Ramos (cell line): ENCODE data around the gene PRPSAP1.

Experiments used
- in situ Hi-C: fragments of 300-500 bp; cut with MboI; formaldehyde crosslinking; loops from one replicate; pipeline ENCODE4 v1.14.3; 2022; ENCODE audit warnings: low sequenced_read_pairs; ENCODE audit not compliant: unreplicated experiment

The PRPSAP1 gene

DNA sequence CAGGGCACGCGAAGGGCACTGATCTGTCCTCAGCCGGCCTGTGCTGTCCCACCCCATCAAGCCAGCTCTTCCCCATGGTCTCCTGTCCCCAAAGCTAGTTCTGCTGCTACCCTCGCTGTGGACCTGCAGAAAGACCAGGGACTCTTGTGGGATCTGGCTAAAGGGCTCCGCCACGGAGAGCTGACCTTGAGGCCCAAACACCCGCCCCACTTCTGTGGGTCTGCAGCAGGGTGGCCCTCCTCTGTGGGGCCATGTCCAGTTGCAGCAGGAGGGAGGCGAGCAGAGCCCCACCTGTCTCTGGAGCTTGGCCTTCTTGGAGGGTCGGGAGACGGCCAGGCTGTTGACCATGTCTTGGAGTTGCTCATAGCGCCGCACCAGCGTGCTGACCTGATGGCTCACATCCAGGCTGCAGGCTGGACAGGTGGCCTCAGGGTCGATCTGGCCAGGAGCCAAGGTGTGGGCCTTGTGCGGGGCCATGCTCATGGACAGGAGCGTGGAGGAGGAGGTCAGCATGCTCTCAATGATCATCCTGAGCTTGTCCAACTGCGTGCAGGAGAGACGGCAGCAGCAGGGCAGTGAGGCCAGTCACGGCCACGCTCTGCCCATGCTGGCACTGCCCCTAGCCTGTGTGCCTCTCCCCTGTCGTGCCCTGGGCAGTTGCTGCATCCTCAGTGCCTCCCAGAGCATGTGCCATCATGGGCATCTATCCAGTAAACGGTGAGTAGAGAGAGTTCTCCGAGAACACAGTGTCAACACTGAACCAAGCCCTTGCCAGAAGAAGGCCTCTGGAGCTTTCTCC is 71.9 kb downstream of the PRPSAP1 start:
- in situ Hi-C loops, result no loop called here

DNA sequence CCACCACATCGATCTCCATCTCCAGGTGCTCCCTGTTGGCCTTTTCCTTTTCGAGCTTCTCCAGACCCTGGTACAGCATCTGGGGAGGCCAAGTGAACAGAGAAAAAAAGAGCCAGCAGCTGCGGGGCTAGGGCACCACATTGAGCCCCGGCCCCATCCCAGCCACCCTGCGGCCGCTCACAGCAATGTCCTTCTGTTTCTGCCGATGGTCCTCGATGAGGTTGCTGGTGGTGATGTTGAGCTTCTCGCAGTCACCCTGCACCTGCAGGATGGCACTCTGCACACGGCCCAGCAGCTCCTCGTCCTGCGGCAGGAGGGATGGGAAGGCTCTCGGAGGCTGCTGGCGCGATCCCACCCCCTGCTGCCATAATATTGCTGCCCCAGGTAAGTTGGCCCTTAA is 73.1 kb downstream of the PRPSAP1 start:
- in situ Hi-C loops, result no loop called here

DNA sequence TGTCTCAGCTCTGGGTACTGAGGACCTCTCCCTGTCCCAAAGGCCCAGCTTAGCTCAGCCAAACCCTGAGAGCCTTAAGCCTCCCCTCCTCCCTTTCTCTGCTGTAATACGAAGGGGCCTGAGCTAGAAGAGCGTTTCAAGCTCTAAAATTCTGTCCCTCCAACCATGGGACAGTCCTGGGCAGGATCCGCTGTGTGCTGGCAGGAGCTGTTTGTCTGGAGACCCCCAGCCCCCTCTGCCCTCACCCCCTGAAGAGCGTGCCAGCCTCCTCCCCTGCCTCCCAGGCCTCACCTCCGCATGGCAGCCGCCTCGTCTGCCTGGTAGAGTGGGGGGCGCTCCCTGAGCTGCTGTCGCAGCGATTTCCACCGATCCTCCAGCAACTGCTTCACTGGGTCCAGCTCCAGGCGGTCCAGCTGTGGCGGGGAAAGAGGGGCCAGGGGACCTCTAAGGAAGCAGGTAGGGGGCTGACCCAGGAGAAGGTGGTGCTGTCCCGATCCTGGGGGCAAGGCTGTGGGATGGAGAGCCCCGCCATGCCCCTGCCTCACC is 73.9 kb downstream of the PRPSAP1 start:
- in situ Hi-C loops, result no loop called here

DNA sequence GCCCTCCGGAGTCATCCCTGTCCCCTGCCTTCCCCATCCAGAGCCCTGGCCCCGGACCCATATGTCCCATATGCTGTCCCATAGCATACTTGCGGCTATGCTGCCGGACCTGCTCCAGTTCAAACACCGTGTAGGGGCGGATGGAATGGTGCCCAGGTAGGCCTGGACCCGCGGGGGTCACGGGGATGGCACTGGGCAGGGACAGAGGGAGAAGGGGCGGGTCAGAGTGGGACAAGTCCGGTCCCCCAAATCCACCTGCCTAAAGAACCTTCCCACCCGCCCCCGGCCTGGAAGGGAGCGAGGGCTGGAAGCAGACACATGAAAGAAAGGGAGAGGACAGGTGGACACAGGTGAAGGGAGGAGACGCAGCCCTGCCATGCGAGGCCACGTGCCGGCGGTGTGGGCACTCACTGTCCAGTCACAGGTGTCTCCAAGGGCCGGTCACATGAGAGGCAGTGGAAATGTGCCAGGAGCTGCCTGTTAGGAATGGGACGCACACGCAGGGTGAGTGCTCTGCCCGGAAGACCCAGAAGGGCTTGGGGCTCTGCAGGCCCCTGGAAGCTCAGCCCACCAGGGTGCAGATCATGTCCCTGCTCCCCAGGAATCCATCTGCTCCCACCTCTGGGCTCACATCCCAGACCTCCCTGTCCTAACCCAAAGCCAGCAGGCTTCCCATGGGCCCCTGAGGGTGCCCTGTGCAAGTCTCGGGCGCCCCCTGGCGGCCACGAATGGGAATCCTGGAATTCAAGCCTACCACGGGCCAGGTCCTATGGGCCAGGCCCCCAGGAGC is 74.6 kb downstream of the PRPSAP1 start:
- in situ Hi-C loops, result no loop called here

DNA sequence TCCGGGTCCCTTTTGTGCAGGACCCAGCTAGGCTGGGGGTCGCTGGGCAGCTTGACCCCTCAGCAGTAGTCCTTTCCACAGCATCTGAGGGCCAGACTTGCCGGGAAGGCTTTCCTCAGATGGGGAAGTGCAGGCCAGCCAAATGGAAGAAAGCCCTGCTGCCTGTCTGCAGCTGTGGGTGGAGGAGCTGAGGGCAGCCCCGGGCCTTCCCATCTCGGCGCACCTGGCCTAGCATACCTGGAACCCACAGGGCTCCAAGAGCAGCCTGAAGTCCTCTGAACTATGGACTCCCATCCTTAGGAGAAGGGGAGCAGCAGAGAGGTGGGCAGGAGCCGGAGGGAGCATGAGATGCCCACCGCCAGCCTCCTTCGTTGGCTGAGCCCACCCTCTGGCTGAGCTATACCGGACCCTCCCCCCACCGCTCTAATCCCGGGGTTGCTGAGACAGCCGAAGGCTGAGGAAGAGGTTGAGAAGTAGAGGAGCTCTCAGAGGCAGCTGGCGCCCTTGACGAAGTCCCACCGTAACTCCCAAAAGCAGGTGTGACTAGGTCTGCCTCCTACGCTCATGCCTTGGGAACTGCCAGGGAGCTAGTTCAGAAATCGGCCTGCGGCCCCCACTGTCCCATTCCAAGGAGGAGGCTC is 75.3 kb downstream of the PRPSAP1 start:
- in situ Hi-C loops, result no loop called here

DNA sequence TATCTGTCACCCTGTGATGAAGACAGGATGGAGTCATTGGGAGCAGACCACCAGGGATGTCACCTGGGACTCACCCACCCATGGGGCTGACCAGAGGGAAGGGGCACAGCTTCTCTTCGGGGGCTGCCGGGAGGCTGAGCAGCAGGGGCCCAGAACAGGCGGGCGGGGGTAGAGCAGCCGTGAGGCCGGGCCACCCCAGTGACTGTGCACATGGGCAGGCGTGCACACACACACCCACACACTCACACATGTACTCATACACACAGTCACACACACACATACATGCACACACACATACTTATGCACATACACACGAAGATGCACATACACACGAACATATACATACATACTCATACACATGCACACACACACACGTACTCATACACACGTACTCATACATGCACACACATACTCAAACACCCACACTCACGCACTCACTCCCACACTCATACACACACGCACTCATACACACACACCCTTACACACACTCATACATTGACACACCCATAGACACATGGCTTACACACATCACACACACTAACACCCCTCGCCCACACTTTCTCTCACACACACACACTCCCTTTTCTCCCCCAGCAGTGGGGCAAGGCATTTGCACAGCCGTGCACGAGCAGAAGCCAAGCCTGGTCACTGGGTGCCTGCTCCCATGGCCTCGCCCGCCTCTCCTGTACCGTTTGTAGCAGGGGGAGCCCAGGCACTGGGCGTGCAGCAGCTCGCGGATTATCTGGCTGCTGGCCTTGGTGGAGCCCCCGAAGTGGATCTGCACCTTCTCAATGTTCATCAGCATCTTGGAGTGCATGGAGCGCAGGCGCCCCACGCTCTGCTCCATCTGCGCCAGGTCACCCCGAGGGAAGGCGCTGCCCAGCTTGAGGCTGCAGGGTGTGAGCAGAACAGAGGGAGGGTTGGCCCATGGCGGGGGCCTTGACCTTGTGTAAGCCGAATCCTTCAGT is 76.1 kb downstream of the PRPSAP1 start:
- in situ Hi-C loops, result no loop called here

DNA sequence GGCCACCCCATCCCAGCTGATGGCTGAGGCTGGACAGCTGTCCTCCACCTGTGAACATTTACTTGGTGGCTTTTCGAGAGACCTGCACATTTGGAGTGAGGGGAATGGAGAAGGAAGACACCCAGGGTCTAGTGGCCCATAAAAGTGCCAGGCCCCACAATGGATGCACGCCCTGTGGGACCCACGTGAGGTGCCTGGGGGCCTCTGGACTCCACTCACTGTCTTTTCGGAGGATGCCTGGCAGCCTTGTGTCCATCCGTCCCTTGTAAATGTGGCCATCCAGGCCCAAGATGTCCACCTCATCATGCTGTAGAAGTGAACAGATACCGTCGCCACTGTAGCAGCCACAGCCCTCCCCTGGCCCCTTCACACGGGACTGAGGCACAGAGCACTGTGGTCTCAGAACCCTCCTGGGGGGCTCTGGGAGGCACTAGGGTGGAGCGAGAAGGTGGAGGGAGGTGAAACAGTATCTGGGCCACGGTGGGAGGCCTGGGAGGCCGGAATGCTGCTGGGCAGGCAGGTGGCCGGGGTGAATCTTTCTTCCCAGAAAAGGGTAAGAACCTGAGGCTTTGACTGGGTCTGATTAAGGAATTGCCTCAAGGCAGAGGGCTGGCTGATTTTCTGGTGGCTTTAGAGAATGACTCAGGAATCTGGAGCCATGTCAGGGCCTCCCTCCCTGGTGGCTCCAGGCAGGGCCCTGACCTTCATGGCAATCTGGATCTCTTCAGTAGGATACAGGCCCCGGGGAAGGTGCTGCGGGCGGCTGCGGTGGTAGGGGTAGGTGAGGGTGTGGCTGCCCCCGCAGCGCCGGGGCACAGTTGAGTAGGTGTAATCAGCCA is 77.0 kb downstream of the PRPSAP1 start:
- in situ Hi-C loops, result no loop called here

DNA sequence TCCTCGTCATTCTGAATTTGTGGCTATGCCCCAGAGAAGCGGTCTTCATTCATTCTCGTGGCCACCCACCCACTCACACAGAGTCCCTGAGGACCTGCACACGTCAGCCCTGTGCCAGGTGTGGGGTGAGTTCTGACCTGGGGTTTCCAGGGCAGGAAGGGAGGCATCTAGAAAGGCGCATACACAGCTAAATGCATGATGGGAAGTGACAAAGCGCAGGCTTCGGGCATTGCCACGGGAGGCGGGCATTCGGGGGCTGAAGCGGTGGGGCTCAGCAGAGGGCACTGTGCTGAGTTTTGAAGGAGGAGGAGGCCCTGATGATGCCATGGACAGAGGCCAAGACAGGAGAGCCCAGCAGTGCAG is 77.7 kb downstream of the PRPSAP1 start:
- in situ Hi-C loops, result no loop called here

DNA sequence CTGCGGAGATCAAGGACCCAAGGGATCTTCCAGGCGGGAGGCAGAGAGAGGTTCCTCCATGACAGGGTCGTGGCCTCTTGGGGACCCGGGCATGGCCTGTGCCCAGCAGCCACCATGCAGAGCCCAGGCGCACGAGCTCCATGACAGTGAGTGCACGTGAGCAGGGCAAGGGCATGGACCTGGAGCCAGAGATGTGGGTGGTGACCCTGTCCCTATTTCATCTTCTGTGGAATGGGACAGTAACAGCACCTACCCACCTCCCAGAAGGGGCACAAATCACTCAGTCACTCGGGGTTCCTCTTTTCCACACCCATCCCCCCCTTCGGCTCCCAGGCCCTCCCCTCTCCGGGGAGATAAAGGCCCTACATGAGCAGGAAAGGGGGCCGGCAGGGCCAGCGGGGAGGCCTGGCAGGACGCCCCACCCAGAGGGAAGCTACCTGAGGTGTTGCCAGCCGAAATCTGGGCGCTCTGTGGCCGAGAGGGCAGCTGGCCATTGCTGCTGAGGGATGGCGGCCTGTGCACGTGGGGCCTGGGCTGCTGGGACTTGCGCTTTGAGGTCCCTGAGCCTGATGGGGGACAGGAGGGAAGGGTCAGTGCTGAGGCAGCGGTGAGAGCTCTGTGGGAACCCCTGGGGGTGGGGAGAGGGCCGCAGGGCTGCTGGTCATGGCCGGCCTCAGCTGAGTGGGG is 78.2 kb downstream of the PRPSAP1 start:
- in situ Hi-C loops, result no loop called here

DNA sequence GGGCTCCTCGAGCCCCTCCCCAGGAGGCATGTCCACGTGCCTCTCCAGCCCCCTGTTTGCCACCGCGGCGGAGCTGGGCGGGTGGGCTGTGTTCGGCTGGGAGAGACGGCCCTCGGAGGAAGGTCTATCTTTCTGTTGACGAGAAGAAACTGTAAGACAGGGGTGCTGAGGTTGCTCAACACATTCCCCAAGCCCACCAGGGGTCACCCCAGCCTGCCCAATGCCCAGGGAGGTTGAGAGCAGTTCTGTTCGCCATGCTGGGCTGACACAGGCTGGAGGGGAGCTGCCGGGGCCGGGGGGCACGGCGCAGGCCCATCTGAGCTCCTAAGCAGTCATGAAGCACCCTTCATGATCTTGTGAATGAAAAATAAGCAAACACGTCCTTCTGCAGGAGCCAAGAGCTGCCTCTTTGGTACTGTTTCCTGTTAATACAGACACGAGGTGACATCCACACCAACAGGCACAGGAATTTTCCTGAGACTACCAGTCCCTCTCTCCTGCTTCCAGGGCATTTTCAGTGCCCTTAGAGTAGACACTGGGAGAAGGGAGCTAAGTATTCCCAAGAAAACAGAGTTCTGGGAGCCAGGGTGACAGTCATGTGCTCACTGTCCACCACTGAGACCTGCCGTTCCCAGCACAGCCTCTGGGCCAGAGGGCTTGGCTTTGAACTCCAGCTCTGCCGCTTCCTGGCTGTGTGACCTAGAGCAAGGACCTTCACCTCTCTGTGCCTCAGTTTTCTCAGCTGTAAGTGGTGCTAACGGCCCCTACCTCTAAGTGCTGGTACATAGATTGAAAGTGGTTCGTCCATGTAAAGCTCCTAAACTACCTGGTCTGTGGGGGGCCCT is 79.4 kb downstream of the PRPSAP1 start:
- in situ Hi-C loops, result no loop called here

DNA sequence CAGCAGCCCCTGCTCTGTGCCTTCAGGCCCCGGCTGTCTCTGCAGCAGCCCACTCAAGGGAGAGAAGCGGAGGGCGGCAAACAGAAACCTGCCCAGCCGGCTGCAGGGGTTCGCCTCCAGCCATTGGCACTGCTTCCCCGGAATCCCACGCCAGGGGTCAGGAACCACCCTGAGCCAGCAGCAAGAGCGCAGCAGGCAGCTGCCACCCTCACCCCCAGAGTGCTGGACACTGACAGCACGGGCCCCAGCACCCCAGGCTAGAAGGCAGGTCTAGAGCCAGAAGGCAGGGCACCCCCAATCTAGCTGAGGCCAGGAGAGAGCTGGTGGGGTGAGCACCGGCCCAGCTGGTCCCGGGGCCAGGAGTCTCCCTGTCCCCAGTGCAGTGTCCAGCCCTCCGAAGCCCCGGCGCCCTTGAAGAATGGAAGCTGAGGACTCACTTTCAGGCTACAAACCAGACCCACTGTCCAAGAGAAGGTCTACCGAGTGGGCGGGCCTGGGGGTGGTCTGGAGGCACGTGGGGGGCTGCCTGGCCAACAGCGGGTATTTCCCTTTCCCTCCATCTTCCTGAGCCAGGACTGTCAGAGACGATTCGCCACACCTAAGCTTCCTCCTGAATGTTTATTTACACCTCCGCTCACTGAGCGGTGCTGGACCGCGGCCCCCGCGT is 80.1 kb downstream of the PRPSAP1 start:
- in situ Hi-C loops, result no loop called here

DNA sequence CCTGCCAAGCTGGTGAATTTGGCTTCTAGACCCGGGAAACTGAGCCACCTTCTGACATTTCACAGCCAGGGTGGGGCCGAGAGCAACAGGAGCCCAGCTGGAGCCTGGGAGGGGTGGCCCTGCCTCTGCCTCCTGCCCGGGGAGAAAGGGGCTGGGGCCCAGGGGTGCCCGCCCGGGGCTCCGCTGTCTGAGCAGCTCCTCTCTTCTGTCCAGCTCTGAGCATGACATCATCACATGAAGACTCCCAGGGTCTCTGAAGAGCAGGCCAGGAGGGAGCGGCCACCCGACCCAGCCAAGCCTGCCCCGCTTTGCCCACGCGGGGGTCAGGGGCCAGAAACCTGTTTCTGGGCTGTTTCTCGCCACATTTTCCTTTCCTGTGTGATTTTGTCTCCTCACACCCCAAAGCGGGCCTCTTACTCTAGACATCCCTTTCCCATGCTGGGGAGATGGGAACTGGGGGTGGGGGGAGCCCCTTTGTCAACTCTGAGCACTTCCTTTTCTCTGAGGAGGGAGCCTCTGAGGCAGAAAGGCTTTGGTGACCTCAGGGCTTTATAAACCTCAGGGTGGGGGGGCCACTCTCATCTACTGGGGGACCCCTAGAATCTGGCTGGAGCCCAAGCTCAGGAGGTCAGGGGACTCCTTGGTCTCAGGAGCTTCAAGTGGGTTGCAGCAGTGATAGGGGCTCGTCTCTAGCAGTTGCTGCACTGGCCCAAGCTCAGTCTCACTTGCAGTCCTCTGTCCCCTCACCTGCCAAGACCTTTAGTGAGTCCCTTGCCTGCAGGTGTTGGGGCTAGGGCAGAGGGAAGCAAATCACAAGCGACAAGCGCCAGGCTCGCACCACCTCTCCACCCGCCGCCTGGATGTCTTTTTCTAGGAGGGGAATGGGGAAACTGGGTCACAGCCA is 80.9 kb downstream of the PRPSAP1 start:
- in situ Hi-C loops, result no loop called here

DNA sequence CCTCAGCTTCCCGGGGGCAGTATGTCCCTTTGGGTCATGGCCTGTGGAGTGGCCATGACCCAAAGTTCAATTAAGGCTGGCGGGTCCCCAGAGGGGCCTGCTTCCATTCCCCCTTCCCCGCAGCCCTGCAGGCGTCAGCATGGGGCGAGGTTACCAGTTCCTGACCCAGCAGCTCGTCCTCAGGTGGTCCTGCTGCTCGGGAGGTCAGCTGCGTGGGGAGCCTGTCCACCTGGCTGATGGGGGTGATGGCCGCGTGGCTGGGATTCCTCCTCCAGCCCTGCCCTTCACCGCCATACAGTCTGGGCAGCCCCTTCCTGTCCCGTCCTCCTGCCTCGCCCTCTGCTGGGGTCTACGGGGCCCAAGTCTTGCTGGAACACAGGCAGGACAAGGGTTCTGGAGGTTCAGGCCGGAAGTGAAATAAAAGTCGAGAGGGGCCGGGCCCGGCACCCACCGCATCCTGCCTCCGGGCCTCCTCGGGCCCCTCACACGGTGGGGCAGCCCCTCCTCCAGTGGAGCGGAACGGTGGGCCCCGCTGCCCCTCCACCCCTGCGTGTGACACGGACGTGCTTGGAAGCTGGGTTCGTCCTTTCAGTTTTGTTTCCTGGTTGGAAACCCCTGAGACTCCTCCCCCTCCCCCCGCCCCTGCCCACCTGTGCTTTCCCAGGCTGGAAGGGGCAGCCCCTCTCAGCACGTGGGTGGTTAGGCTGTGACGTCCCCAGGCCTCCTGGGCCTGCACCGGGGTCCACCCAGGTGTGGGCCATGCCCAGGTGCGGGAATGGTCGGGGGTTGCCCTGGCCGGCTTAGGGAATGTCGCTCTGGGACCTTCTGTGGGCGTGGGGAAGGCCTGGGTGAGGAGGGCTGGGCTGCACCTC is 81.8 kb downstream of the PRPSAP1 start:
- in situ Hi-C loops, result no loop called here

DNA sequence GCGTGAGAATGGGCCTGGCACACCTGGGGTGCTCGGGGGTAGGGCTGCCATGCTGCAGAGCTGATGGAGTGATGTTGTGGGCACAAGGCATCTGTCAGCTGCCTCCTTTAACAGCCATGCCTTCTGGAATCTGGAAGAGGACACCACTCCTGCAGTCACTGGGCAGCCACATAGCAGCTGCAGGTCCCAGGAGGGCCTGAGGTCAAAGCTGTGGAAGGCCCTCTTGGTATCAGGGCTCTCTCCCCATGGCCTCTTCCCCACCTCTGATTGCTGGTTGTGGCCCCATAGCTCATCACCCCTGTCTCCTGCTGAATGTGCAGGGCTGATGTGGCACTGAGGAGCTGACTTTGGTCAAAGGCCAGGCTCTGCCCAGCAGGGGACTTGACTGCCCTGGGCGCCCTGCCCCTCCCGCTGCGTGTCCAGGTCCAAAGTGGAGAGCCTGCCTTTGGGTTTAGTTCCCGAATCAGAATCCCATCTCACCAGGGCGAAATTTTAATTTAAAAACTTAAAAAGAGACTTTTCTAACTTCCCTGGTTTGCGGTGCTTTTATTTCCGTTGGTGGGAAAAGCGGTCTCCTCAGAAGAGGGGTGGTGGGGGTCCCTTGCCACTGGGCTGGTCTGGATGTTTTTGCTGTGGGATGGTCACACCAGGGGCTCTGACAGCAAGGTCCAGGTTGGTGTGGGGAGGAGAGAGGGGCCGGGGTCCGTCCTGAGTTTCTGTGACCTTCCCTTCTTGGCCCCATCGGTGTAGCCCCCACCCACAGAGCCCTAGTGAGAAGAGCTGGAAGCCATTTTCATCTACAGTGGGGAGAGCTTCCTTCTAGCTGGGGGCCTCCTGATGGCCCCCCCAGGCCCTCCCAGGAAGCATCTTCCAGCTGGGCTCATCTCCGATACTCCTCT is 82.7 kb downstream of the PRPSAP1 start:
- in situ Hi-C loops, result no loop called here
